Measurements from ENCODE around the gene ERP44.
A peak's percentile ranks its signal among the peaks of the same experiment; 100 is the strongest.
"Not testable (repeated sequence)": the region's sequence is repeated elsewhere in the genome, so short reads cannot be mapped to it uniquely, and the experiment has no call there.

Gene ERP44
- total RNA-seq: 62.2 to 157 (median 86.2) reads per million in 18 experiments

DNA sequence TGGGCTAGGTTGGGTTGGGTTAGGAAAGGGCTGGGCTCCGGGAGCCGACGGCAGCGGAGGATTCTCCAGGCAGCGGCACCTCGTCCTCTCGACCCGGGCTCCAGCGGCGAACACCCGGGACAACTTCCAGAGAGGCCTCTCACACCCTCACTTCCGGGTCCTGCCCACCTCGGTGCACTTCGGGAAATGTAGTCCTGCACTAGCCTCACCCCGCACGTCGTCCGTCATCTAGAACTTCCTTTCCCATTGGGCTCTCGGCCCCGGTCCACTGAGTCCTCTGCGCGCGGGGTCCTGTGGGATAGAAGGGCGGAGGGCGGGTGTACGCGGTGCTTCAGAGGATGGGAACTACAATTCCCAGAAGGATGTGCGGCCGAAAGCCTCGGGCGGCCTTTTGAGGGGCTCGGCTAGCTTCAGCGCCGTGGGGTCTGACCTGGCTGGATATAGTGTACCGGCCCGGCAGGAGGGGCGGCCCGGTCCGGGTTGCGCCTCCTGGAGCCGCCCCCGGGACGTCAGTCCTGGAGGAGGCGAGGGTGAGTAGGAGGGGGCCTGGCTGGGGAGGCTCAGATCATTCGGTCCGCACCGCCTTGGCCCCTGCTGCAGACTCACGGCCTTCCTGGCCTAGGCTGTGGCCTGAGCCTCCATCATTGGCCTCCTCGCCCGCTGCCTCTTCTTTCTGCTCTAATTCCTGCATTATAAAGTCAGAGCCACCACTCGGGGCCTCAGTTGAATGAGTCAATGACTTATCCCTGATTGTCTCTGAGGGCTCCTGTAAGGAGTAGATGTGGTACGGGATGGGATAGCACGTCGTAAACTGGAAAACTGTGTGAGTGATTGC, at the start of gene ERP44, which contains the start of gene INVS:
Gene ERP44, minus strand, starts transcription at position 114 of the 835 bp plus-strand sequence. CDS start 160 bp downstream, outside the sequence.
Gene INVS, plus strand, starts transcription at position 357 of the 835 bp plus-strand sequence. CDS start 5,279 bp downstream, outside the sequence.
- DNase-seq: peak; percentile 99

DNA sequence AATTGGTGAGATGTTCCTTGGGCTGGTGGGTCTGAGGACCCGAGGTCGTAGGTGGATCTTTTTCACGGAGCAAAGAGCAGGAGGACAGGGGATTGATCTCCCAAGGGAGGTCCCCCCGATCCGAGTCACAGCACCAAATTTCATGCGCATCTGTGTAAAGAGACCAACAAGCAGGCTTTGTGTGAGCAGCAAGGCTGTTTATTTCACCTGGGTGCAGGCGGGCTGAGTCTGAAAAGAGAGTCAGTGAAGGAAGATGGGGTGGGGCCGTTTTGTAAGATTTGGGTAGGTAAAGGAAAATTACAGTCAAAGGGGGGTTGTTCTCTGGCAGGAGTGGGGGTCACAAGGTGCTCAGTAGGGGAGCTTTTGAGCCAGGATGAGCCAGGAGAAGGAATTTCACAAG, 47.2 kb upstream of the ERP44 start:
- DNase-seq: not testable (repeated sequence)

DNA sequence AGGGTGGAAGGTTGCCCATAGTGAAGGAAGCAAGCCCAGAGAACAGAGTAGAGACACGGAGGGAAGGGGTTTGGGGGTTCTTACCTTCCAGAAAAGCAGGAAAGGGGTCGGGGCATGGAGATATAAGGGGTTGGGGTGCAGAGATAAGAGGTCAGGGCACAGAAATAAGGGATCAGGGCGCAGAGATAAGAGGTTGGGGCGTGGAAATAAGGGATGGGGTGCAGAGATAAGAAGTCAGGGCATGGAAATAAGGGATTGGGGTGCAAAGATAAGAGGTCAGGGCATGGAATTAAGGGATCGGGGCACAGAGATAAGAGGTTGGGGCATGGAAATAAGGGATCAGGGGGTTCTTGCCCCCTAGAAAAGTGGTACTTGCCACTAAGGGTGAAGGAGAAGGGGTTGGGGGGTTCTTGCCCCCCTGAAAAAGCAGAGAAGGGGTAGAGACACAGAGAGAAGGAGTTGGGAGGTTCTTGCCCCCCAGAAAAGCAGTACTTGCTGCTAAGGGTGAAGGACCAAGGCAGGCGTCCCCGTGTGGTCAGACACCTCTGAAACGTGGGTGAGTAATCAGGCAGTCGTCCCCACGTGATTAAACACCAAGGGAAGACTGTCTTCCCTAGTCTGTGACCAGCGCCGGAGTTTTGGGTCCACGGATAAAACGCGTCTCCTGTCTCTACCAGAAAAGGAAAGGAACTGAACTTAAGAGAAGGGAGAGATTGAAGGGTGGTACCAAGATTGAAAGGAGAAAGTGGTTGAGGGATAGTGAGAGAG, 46.6 kb upstream of the ERP44 start:
- DNase-seq: not testable (repeated sequence)

DNA sequence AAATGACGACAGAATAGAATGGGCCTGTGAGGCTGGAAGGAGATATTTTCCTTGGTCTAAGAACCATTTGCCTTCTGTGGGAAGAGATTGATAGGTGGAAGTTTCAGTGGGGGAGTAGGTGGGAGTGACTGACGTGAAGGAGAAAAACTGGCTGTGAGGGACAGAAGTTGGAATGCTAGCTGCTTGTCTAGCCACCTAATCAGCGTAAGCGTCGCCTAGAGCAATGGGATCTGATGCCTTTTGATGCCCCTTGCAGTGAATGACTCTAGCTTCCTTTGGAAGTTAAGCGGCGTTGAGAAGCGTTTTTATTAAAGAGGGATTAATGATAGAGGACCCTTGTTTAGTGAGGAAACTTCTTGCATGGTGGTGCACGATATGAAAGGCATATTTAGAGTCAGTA, 43.1 kb upstream of the ERP44 start:
- not testable (repeated sequence) for DNase-seq

DNA sequence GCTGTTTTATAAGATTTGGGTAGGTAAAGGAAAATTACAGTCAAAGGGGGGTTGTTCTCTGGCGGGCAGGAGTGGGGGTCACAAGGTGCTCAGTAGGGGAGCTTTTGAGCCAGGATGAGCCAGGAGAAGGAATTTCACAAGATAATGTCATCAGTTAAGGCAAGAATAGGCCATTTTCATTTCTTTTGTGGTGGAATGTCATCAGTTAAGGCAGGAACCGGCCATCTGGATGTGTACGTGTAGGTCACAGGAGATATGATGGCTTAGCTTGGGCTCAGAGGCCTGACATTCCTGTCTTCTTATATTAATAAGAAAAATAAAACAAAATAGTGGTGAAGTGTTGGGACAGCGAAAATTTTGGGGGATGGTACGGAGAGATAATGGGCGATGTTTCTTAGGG, 41.5 kb upstream of the ERP44 start:
- DNase-seq: not testable (repeated sequence)

DNA sequence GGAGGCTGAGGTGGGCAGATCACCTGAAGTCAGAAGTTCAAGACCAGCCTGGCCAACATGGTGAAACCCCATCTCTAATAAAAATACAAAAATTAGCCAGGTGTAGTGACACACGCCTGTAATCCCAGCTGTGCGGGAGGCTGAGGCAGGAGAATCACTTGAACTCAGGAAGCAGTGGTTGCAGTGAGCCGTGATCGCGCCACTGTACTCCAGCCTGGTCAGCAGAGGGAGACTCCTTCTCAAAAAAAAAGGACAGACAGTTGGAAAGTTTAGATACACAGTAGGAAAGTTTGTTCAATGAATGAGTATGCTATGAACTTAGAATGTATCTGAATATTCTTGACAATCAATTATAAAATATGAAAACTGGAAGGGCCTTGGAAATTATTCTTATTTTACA, 38.0 kb upstream of the ERP44 start:
- DNase-seq: not testable (repeated sequence)

DNA sequence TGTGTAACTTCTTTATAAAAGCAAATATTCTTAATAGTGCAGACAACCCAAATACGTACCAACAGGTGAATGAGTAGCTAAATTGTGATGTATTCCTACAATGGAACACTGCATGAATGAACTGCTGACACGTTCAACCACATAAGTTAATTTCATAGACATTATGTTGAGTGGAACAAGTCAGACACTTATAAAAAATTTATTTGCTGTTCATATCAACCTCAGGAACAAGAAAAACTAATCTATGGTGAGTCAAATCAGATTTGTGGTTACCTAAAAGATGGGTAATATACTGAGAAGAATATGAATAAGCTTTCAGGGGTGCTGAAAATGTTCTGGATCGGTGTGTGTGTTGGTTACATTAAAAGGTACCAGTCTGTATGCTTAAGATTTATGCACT, 35.9 kb upstream of the ERP44 start:
- DNase-seq: no peak

DNA sequence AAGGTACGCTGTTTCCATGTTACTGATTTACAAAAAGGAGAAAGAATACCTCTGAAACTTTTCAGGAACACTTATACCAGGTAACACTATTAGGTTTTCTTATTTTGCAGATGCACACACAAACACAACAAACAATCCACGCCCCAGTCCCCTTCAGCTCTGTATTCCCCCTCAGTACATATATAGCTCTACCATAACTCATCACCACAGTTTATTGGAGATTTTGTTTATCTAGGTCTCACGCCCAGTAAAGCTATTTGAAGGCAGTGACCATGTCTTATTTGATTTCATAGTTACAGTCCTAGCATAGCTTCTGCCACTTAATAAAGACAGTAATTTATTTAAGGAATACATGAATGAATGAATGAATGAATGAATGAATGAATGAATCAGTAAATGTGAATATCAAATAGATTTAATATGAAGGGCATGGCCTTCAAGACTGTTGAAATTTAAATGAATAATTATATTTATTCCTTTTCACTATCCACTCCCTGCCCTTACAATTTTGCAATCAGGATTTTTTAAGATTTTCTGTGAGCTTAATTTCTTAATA, 33.2 kb upstream of the ERP44 start:
- DNase-seq: no peak

DNA sequence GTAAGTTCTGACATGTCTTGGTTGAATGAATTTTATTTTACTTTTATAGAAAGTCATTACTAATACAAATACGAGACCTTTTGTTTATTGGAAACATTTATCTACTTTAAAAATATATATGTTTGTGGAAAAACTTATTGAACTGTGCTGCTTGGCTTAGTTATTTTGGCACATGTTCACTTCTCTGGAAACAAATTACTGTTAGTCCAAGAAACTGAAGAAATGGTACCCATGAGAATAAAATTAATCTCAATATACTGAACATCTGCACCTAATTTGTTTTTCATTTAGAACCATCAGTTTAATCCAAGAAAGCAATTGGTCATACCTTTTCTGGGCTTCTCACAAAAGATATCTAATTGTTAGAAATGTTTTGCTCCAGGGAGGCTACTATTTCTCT, 32.4 kb upstream of the ERP44 start:
- DNase-seq: no peak

DNA sequence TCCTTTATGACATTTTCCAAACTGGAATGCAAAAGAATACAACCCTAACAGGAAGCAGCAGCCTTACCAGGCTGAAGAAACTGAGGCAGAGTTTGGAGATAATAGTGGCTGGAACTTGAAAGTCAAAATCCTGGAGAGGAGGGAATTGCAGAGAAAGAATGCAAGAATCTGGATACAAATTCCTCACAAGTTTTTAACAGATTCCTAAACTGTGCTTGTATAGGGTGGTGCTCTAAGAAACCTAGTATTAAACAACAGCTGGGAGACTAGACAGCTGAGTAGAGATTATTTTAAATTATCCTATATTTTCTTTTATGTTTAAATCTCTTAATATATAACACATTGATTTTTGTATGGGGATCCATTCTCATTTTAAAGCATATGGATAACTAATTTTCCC, 31.0 kb upstream of the ERP44 start:
- DNase-seq: no peak

DNA sequence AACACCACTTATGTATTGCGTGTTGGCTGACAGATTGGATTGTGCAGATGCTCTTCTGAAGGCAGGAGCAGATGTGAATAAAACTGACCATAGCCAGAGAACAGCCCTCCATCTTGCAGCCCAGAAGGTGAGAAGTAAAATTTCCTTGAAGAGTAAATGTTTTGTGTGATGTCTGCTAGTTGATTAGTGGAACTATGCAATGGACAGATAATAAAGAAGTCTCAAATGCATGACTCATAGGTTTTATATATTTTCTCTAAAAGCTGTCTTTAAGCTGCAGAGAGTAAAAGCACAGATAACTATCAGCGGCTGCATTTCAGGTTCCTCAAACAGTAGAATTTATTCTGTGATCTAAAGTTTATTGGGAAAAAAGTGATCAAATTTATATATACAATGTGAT, 27.6 kb upstream of the ERP44 start:
- DNase-seq: no peak

DNA sequence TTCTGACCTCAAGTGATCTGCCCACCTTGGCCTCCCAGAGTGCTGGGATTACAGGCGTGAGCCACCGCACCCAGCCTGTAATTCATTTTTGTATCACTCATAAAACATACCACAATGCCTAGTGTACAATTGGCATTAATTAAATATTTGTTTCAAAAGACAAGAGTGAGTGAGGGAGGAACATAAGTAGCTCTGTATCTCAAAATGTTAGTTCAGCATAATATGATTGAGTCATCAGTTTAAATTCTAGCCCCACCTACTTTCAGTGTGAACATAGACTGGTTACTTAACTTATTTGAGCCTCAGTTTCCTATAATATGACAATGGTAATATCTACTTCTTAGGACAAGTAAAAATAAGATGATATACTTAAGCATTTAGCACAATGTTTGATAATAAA, 27.1 kb upstream of the ERP44 start:
- no peak for DNase-seq

DNA sequence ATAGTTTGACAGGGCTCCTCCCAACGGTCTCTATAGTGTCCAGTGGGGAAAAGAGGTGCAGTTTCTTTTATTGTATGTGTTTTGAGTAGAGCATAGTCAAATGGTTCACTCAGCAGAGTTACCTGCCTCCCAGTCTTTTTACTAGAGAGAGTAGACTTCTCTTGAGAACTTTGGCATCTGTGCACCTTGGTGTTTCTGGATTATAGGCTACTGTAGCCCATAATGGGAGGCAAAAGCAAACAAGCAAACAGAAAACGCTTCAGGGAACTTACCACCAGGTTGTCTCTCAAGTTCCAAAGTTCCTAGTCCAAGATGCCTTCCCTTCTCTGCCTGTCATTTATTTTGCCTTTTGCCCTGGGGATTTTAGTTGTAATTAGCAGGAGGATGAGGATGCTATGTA, 26.4 kb upstream of the ERP44 start:
- no peak for DNase-seq

DNA sequence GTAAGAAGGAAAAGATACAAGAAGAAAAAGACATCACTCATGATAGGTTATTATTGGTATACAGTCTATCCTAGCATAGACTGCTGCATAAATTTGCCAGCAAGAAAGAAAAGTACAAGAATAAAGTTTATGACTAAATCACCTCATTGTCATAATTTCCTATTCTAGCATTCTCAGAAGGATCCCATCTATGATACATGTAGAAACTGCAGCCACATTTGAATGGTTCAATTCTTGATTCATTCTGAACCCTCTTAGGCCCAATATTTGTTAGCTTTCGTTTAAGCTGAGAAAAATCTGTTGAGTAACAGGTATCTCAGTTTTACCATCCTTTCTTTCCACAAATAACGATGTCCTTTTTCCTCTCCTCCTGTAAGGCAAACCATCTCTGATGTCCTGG, 21.5 kb upstream of the ERP44 start:
- DNase-seq: no peak

DNA sequence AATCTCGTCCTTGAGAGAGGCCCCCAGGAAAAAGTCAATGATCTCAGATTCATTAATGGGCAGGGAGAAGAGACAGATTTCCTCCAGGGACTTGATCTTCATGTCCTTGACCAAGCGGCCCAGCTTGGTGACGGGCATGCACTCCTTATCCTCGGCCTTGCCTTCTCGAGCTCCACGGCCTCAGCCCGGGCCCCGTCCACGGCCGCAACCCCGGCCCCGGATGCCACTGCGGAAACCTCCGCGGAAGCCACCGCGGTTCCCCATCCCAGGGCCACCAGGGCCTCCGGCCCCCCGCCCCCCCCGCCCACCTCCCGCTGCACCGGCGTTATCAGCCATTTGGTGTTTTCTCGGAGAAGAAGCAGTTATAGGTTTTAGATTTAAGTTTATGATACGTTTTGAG, 18.5 kb upstream of the ERP44 start:
- no peak for DNase-seq

DNA sequence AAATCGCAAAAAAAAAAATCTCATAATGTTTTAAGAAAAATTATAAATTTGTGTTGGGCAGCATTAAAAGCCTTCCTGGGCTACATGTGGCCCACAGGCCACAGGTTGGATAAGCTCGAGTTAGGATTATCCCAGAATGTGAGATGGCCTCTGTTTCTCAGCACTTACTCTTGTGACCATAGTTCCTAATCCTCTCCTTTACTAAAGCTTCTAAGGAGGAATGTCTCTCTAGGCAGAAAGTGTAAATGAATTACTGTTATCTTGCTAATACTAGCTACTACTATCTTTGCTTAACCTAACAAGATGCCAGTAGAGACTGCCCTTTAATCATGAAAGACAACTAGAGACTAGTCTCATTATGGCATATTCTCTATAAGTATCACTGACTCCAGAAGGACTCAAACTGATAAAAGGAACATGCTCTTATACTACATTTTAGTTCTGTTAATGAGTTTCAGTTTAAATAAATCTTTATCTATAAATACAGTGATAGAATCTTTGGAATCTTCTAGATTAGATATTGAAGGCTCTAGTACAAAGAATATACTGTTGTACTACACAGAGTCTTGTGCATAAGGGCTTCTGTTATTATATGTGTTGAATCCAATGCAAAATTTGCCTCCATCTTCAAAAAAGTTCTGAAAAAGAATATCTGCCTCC, 14.0 kb upstream of the ERP44 start:
- no peak for DNase-seq

DNA sequence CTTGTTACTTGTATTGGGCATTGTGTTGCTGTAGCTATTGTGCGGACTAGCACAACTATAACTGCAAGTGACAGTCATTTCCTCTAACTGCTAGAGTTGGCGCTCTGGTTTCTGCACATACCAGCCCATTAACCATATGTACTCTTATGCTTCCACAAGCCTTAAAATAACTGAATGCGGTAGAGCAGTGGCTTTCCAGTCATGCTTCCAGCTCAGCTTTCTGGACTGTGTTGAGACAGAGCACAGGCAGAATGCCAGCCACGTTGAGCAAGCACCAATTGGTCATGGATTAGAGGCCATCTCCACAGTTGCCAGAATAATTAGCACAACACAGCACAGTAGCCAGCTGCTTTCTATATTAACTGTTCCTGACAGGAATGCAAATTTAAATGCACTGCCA, 12.4 kb upstream of the ERP44 start:
- peak; percentile 22 to 45 for DNase-seq

DNA sequence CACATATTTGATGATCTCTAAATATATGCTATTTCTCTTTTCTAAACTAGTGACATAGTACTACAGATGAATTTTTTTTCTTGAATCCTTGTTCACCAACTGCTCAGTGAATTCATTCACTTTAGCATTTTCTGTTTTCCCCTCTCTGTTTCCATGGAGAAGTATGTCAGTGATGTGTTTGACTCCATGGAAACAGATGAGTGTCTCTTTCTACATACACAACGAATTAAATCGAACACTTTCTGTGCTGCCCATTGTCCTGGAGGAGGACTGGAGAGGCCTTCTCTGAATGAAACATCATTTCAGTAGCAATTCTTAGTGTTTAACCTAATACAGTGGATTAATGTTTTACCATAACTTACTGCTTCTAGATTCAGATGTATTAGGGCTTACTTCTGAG, 9.8 kb upstream of the ERP44 start:
- no peak for DNase-seq

DNA sequence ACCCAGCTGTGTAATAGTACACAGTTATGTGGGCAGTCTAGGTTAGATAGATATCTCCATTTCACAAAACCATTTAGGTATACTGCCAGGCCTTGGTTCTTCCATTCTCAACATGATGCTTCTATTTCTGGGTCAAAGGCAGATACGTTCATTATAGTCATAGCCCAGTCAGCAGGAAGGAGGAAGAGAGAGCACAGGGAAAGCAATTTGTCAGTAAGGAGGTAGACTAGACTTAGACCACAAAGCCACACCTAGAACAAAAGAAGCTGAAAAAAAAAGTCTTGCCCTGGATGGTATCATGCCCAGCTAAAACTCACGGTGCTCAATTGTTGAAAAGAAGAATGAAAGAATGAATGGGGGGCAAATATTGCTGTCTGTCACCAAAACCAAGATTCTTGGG, 7.8 kb upstream of the ERP44 start:
- DNase-seq: no peak

DNA sequence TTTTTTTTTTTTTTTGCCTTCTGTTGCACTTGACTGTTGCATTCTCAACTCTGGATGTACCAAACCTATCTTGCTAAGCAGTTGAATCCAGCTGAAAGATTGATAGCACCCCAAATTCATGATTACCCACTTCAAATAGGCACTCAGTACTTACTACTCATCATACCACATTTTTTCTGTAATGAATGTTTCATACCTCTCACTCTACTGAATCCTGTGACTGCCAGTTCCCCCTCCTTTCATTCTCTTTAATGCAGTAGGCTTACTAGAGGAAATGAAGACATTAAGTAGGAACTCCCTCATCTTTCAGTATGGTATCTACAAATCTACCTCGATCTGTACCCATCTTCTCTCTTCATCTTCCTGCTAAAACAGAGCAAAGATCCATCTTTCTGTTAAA, 7.1 kb upstream of the ERP44 start:
- DNase-seq: no peak

DNA sequence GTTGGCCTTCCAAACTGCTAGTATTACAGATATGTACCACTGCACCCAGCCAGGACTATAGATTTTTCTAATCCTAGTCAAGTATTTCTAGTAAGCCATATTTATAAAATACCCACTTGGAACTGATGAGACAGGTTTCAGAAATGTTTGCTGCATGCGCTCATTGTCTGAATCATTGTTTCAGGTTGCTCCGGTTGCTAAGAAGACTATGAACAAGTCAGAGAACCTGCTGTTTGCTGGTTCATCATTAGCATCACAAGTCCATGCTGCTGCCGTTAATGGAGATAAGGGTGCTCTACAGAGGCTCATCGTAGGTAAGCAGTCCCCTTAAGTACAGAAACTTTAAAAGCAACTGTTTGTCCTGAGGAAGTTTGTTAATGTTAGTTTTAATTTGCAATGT, 5.5 kb upstream of the ERP44 start:
- DNase-seq: no peak

DNA sequence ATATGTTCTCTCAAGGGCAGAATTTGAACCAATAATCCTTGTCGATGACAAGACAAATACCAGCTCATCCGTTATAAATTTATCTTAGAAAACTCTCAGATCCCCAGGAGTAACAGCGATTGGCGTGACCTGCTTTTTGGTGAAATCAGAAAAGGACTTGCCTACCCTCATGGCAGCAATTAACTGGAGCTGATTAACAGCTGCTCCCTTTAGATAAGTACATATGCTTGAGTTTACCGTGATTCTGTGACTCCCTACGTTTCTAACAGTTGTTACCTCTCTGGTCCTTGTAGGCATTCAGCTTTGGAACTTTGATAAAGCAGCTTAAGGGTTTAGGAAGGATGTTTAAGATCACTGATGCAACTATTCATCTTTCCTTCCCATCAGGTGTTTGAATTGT, 2.8 kb upstream of the ERP44 start:
- no peak for DNase-seq

DNA sequence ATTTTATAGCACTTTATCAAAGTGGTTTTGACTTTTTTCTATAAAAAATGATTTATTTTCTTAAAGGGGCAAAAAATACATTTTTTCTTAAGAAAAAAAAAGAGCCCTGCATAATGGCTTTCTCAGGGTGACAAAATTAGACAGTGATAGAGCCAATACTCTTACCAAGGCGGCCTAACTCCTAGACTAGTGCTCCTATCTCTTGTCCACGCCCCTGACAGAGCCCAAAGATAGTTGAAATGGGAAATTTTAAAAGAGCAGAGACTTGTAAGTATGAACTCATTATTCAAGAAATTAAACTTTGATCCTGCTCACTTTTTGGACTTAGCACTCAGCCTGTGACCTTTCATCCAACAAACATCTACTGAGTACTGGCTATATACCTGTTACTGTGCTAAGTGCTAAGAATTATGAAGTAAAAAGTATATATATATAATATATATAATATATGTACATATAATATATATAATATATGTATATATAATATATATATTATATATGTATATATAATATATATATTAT, 1.4 kb upstream of the ERP44 start:
- DNase-seq: no peak

All from inflammatory macrophage (primary cell).